GM19372 (cell line): ENCODE data around the gene FAM240A.
"Not testable (repeated sequence)": the region's sequence is repeated elsewhere in the genome, so short reads cannot be mapped to it uniquely, and the experiment has no call there.

Experiments
- ATAC-seq: cut with Tn5 transposase; IDR thresholded peaks from one replicate; pipeline ENCODE4 v1.9.1; 2021; ENCODE audit warnings: mild to moderate bottlenecking, low read depth, moderate library complexity; ENCODE audit not compliant: unreplicated experiment

FAM240A gene

DNA sequence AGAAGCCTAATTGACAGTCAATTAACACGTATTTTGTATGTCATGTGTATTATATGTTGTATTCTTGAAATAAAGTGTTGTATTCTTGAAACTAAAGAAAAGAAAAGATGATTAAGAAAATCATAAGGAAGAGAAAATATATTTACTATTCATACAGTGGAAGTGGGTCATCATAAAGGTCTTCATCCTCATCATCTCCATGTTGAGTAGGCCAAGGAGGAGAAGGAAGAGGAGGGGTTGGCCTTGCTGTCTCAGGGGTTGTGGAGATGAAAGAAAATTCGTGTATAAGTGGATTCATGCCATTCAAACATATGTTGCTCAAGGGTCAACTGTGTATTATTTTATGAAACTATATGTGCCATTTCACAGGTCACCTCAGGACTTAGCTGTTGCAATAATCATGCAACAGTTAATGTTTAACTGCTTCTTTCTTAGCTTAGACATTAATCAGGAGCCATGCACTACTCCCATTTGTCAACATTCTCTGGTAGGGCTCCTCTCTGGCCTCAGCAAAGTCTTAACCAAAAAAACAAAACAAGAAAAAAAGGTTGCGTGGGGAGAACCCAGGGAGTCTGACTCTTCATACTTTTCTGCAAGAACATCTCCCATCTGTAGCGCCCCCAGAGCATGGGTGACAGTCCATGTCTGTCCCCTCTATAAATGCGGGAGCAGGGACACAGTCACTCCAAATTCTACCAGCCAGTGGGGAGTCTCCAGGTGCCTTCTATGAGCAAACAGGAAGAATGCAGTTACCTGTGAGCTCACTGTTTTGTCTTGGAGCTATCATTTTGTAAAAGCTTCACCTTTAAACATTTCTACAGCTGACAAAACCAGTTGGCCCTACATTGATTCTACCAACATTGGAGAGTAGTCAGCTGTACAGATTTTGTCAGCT is 26.3 kb upstream of the FAM240A start:
- ATAC-seq: no peak

DNA sequence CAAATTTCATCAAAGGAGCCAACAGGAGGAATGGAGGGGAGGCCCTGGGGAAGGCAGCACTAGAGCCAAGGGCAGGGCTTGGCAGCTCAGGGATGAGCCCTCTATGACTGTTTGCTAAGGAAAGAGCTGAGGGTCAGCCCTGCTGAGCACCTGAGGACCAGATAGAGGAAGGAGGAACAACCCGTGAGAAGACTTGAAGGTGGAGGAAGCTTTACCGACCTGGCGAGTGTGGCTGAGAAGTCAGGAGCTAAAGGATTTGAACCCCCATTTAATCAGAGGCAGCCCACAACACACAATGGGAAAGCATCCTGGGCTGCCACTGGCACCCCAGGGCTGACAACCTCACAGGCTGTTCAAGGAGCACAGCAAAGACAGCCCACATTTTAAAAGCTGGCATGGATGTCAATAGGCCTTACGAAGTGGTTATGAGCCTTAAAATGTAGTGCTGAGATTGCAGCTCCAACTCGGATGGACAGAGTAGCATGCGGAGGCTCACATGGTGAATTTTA is 25.5 kb upstream of the FAM240A start:
- ATAC-seq: no peak

DNA sequence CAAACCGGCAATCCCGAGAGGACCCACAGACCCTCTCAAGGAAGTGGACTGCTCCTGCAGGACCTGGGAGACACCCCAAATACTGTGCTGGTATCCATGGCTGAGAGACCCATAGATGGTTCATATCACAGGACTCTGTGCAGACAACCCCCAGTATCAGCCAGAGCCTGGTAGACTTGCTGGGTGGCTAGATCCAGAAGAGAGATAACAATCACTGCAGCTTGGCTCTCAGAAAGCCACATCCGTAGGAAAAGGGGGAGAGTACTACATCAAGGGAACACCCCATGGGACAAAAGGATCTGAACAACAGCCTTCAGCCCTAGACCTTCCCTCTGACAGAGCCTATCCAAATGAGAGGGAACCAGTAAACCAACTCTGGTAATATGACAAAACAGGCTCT is 25.1 kb upstream of the FAM240A start:
- not testable (repeated sequence) for ATAC-seq

DNA sequence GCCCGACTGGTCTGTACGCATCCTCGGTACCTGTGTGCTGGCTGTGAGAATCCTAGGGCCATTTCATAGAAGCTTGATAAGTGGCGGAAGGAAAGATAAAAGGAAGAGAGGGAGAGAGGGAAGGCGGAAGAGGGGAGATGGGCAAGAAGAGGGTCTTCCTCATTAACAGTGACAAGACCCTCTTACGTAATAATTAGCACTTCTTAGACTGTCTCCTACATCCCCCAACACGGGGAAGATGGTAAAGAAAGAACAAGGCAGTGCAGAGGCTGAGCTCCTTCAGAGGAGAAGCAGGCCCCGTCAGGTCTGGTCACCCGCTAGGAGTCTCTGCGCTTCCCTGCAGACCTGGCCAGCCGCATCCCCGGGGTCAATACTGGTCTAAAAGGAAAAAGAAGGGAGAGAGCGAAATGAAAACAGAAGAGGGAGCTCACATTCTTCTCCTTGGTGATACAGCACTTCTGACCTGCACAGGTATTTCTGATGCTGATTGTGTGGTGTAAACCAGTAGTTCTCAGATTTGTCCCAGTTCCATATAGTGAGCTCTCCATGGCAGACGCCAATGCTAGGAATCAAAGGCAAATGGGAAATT is 19.0 kb upstream of the FAM240A start:
- ATAC-seq: no peak

DNA sequence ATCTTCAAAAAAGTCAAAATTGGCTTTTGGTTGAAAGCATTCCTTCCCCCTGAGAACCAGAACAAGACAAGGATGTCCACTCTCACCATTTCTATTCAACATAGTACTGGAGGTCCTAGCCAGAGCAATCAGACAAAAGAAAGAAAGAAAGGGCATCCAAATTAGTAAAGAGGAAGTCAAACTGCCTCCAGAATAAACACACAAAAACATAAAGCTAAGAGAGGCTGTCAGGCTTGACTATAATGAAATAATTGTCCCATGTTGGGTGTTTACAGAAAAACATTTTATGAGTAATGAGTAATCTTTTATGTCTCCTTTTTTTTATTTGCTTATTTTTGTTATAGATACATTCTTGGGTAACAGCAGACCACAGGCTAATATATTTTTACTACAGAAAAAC is 18.3 kb upstream of the FAM240A start:
- ATAC-seq: no peak

DNA sequence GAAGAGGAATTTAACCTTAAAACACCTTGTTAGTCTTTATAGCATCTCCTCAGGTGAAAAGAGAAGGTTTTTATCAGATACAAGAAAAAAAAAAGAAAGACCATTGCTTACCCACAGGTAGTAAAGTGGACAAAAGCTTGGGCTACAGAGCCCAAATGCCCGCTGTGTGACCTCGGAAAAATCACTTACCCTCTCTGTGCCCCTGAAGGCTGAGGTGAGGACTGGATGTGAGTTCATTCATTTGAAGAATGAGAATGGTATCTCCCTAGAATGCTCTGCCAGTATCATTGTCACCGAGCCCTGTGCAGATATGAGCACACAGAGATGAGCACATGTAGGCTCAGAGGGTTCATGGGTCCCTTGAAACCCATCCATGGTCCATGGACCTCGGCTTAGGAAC is 17.6 kb upstream of the FAM240A start:
- ATAC-seq: no peak

DNA sequence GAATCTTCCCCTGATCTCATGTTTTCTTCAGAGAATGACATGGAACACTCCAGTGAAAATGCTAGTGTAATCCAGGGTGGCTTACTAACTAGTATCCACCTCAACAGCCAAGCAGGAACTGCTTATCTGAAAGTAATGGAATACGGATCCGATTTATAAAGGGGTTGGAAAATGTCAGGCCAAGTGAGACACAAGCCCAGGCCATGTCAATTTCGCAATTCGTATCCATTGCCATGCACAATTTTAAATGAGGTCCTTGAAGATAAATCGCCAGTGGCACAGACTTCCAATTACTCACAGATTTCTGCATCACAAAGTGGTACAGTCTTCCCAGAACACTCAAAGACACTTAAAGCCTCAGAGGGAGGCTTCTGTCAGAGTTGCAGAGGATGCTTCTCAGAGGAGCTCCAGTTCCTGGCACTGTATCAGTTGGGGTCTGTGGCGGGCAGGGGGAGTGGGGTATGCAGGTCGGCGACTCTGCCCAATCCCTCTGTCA is 16.5 kb upstream of the FAM240A start:
- ATAC-seq: no peak

DNA sequence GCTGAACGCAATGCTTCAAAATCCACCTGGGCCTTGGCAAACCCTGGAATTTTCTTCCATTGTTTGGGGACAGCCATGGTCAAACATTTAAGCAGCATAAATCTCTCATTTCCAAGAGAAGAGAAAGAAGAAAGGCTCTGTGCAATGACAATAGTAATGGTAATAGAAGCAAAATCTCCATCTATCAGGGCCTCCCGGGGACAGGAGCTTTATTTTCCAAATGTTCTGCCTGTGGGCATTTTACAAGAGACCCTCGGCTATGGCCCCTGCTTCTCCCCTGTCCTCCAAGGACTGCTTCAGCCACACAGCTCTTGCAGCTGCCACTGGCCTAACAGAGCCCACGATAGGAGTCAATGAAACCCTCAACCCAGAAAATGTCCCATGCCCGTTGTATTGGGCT is 12.7 kb upstream of the FAM240A start:
- ATAC-seq: no peak

DNA sequence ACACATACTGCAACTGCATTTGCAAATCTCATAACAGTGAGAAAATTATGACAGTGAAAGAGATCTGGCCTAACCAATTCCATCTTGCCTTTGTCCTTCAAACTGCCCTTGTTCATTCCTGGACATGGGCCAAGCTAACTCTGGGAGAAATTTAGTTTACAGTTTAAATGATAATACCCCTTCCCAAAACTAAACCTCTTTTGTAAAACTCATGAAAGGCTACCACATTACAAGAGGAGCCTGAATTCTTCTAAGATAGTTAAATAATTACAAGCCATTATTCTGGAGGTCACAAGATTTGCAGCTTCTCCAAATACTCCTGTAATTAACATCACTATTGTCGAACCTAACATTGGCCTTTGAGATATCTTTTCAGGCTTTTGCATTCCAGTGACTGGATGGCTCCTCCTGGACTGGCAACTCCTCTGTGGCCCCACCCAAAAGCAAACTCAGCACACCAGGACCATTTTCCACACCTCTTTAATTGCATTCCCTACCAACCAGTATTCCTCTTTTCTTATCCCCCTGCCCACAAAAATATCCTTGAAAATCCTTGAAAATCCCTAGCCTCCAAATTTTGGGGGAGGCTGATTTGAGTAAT is 8.8 kb upstream of the FAM240A start:
- ATAC-seq: no peak

DNA sequence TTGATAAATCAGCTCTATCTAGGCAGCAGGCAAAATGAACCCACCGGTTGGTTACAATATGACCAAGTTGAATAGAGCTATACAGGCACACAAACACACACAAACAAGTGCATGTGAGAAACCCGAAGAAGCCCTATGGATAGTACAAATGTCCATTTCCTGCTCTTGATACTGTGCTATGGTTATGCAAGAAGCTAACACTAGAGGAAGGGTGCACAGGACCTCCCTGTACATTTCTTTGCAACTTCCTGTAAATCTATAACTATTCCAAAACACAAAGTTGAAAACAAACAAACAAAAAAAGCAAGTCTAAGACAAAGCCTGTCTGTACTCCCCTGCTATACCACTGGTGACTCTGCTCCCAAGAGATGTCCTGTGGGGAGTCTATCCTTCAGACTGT is 8.2 kb upstream of the FAM240A start:
- no peak for ATAC-seq

DNA sequence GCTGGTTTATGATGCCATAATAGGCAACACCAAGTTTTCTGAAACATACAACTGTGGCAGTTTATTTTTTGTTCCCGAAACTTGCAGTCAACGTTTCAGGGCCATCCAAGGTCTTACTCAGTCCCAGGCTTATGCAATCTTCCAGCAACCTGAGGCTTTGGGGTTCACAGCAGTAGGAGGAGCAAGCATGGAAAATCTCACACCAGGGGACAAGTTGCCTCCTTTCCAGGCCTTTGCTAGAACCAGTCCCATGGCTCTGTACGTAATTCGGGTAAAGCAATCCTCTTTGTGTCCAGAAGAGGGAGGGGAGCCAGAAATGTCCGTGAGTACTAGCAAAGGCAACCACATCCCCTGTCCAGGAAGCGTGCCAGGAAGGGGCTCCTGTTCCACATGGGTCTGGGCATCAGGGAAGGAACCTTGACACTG is 4.7 kb upstream of the FAM240A start:
- ATAC-seq: no peak

DNA sequence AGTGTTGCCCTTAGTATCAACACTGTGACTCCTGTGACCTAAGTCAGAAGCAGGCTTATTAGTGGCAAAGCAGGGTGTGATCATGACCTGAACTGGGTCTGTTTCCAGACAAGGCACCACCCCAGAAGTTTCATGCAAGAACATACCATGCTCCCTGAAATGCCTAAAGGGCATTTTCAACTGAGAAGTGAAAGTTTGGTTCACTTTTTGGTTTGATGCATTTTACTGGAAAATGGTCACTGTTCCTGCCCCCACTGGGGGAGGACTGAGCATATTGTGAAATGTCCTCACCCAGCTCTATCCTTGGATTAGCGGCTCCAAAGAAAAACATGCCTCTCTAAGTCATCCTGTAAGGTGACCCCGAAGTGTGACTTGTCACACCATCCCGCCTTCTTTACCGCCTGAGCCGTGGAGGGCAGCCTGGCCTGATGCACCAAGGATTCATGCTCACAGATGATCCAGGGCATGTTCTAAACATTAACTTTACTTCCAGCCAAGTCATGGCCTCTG is 3.1 kb upstream of the FAM240A start:
- ATAC-seq: no peak

DNA sequence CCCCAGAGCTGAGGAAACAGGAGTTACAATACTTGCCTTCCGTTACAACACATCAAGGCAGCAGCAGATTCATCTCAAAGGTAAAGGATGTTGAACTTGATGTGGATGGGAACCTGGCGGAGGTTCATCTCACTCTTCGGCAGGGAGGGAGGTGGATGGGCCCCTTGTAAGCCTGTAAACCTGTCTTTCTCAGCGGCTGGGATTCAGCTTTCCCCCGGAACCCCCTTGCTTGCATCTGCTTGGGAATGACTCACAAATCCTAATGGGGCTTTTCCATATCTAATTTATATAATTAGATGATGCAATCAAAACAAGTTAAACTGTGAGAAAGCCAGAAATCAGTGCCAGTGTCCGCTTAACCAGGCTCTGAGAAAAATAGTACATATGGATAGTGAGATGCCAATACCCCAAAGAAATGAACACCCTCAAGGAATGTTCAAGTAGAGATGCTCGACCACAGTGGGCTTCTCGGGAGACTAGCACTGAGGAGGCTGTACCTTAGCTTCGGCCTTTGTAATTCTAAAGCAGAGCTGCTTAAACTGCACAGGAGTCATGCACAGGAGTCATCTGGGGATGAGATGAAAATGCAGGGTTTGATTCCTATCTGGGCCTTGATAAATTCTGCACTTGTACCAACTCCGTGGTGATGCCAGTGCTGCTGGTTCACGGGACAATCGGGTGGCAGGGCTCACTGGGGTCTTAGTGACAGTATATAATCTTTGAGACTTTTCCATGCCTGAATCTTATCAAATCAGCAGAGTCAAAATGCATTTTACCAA is 2.2 kb upstream of the FAM240A start:
- no peak for ATAC-seq

DNA sequence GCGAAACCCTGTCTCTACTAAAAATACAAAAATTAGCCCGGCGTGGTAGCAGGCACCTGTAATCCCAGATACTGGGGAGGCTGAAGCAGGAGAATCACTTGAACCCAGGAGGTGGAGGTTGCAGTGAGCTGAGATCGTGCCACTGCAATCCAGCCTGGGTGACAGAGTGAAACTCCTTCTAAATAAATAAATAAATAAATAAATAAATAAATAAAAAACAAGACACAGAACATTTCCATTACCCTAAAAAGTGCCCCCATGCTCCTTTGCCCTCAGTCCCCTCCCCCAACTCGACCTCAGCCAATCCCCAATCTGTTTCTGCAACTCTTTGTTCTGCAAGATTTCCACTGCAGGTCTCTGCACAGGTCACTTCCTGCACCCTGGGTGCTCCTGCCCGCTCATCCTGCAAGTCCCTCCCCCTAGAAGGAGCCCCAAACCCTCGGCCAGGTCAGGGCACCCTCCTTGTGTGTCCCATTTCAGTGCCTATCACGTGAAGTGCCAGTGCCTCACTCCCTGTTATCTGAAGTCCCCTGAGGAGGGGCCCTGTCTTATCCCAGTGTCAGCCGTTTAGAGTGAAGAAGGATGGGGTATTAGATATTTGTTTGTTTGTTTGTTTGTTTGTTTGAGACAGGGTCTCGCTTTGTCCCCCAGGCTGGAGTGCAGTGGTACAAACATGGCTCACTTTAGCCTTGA is 1.1 kb downstream of the FAM240A start:
- no peak for ATAC-seq

DNA sequence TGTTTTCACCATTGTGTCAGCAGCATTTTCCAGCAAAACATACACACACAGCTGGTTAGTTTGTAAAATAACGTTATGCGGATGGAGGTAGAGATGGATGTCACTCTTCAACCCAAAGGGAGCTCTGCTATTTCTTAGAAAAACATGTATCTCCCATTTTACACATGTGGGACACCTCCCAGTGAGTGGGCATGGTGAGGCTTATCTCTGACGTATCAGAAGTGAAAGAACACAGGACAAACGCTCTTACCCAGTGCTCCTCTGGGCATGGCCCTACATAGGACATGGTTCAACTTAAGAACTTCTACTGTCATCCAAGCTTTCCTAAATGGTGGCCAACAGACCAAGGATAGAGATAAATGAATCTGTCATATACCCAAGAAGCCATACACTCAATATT is 2.1 kb downstream of the FAM240A start:
- ATAC-seq: no peak

DNA sequence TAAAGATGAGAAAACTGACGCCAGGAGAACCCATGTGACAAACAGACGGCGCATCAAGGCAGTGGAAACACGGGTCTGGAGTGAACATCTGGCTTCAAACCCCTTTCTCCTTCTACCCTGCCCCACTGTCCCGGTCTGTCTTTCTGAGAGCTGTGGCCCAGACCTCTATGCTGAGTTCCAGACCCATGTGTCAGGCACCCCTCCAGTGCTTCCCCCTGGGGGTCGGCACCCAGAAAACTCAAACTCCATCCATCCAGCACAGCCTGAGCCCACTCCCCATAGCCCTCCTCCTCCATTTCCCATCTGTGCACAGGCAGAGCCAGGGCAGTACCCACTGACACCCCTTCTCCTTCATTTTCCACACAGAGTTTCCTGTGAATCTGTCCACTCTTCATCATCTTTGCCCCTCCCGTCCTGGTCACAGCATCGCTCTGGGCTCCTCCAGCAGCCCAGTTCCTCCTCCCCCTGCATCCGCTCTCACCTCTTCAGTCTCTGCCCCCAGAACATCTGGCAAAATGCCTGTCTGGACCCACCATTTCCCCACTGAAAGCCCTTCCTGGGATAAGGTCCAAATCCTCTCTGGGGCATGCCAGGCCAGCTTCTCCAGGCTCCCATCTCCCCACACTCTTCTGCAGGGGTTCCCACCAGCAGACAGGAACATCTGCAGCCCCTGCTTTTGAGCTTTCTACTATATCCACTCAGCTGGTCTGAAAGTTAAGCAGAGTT is 2.9 kb downstream of the FAM240A start:
- ATAC-seq: no peak

DNA sequence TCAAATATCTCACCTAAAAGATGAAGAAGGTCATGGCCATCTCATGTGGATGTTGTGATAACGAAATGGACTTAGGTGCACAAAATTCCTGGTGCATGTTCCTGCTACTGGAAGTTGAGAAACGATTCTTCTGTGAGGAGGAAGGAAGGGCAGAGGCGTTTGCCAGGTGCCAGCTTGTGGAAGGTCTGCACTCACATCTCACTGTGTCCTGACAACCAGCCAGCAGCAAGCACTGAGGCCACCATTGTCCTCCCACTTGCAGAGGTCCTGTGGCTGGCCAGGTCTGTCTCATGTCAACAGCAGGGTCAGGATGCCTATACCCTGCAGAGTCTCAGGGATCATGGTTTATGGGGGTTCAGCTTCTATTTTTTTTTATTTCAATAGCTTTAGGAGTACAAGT is 3.7 kb downstream of the FAM240A start:
- no peak for ATAC-seq

DNA sequence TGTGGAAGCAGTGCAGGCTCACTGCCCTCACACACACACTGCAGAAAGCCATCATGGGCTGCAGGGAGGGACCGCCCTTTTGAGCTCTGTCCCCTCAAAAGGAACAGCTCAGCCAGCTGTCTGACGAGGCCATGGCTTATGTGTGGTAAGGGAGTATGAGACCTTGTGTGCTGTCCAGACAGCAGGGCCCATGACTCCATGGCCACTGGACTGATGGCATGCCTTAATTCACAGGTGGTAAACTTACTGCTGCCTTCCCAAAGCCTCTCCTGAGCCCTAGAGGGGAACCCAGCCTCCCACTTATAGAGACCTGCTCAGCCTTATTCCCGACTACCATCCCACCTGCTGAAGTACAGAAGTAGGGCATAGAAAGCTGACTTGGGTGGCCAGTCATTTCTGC is 5.6 kb downstream of the FAM240A start:
- no peak for ATAC-seq
